ENCODE measurements around the gene TALDO1. TPM values are rescaled to one million over a fixed set of nuclear protein-coding genes. Genes with fewer than 3 reads are reported as not detected.

The TALDO1 gene
- total RNA-seq, 1 donor = 141 TPM

DNA sequence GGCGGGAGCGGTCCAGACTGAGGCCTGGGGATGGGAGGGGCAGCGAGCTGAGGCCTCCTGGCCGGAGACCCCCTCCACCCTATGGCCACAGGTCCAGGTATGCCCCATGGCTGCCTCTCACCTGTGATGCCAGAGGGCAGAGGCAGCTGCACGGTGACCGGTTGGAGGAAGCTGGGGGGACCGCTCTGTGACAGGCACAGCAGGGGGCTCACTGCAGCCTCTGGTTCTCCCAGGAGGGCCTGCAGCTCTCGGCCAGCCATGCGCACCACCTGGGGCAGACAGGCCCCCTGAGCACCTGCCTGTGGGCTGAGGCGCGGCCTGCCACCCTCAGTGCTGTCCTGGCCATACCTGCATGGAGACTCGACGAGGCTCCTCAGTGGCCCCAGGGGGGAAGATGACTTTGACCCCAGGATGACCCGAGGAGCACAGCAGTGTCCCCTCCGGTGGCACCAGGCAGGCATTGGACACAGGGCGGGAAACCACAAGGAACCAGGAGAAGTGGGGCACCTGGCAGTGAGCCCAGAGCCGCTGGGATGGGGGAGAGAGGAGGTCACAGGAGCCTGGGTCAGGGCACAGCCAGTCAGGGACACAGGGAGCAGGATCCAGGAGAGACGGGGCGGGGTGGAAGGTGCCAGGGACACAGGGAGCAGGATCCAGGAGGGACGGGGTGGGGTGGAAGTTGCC, 54.0 kb downstream of the TALDO1 start:
- peaks cover 39% of the 10 kb centered on the region for H3K4me1 ChIP-seq (ENCODE audit: insufficient read depth, low read length)
- H3K9me3 ChIP-seq (ENCODE audit: low read depth, low read length) = no peaks in the 10 kb centered on the region
- no peaks in the 10 kb centered on the region for H3K27me3 ChIP-seq (ENCODE audit: insufficient read depth, low read length)
- no peak overlapping the region for H3K4me3 ChIP-seq (ENCODE audit: low read length)

DNA sequence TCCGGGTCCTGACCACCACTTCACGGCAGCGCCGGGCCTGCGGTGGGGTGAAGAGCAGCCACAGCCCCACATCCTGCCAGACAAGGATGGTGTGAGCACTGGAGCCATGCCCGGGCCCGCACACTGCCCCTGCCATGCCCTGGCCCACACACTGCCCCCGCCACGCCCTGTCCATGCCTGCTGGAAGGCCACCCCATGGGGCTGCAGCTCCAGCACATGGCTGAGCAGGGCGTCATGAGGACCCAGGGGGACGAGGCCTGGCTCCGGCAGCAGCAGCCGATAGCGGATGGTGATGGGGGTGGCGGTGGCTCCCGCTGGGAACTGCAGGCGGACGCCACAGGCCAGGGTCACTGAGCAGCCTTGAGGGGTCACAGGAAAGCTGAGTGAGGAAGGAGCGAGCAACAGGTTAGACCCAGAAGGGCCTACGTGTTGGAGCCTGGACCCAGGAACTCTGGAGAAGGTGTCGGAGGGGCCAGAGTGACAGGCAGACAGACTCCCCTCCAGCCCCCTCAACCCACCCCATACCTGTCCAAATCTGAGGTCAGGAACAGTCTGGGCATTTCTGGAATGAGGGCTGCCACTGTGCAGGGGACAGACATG, 54.9 kb downstream of the TALDO1 start:
- H3K4me3 ChIP-seq (ENCODE audit: low read length) = no peak overlapping the region
- no peaks in the 10 kb centered on the region for H3K27me3 ChIP-seq (ENCODE audit: insufficient read depth, low read length)
- H3K4me1 ChIP-seq (ENCODE audit: insufficient read depth, low read length) = peaks cover 30% of the 10 kb centered on the region
- no peaks in the 10 kb centered on the region for H3K9me3 ChIP-seq (ENCODE audit: low read depth, low read length)

DNA sequence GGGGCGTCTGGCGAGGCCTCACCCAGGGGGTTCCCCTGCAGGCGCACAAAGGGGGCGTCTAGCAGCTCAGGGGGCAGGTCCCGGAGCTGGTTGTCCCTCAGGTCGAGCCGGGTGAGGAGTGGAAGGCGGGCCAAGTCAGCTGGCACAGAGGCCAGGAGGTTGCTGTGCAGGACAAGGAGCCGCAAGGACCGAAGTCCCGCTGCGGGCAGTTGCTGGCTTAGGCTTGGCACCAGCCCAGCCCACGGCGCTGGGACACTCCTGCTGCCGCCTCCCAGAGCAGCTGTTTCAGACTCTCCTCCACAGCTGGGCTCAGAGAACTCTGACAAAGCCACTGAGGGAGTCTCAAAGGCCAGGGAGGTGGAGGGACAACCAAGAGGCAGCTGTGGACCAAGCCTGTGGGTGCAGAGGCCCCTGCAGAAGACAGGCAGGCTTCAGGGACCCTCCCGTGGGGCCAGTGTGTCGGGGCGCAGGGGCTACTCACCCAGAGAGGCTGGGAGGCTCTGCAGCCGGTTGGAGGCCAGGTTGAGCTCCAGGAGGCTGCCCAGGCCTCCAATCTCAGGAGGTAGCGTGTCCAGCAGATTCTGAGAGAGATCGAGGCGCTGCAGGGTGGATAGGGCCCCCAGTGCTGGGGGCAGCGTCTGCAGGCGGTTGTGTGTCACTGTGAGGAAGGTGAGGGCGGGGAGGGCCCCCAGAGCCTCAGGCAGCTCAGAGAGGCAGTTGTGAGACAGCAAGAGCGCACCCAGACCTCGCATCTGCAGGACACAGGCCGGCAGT, 55.6 kb downstream of the TALDO1 start:
- no peaks in the 10 kb centered on the region for H3K9me3 ChIP-seq (ENCODE audit: low read depth, low read length)
- no peaks in the 10 kb centered on the region for H3K27me3 ChIP-seq (ENCODE audit: insufficient read depth, low read length)
- H3K4me3 ChIP-seq (ENCODE audit: low read length) = no peak overlapping the region
- H3K4me1 ChIP-seq (ENCODE audit: insufficient read depth, low read length) = peaks cover 26% of the 10 kb centered on the region

DNA sequence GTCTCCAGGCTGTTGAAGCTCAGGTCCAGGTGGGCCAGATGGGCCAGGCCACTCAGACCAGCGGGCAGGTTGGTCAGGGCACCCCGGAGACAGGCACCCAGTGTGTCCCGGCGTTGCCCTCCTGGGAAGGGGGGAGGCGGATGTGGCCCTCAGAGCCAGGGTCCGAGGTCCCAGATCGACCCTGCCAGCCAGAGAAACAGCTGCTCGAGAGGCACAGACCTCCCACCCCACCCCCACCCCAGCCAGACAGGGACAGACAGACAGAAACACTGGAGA, 56.1 kb downstream of the TALDO1 start:
- H3K4me1 ChIP-seq (ENCODE audit: insufficient read depth, low read length) = peaks cover 28% of the 10 kb centered on the region

DNA sequence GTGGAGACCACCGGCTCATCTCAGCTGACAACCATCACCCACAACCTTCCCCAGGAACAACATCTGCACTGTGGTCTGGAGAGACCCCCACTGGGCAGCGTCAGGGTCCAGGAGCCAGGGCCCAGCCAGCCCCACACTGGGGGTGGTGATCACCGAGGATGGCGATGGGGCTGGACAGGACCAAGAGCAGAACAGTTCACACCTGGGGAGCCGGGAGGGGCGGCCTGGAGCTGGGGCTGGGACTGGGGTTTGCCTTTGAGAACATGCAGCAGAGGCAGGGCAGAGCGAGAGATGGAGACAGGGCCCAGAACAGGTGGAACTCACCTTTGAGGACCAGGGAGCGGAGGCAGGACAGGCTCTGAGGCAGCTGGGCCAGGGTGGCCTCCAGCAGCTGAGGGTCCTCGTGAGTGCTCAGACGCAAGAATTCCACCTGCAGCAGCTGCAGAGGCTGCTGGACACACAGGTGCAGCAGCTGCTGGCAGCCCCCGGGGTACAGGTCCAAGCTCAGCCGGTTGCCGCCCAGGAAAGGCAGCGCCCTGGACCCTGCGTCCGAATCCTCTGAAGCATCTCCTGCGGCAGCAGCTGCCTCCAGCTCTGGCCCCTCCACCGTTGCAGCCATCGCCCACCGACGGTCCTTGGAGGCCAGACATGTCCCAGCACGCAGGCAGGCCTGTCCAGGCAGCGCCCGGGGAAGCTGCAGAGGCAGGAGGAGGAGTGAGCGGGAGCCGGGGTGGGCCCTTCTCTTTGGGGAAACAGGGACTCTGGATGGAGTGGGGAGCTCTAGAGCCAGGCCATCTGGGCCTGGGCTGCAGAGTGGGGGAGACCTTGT, 56.7 kb downstream of the TALDO1 start:
- Histone ChIP-seq H3K27me3 (ENCODE audit: insufficient read depth, low read length) (no peaks in the 10 kb centered on the region), H3K9me3 (ENCODE audit: low read depth, low read length) (no peaks in the 10 kb centered on the region), H3K4me3 (ENCODE audit: low read length) (peak overlapping the region; percentile 41), H3K4me1 (ENCODE audit: insufficient read depth, low read length) (peaks cover 29% of the 10 kb centered on the region)

More for the DNA sequence above, 56.1 kb downstream of the TALDO1 start:
- Histone ChIP-seq H3K4me3 (ENCODE audit: low read length) (no peak overlapping the region), H3K27me3 (ENCODE audit: insufficient read depth, low read length) (no peaks in the 10 kb centered on the region), H3K9me3 (ENCODE audit: low read depth, low read length) (no peaks in the 10 kb centered on the region)

DNA sequence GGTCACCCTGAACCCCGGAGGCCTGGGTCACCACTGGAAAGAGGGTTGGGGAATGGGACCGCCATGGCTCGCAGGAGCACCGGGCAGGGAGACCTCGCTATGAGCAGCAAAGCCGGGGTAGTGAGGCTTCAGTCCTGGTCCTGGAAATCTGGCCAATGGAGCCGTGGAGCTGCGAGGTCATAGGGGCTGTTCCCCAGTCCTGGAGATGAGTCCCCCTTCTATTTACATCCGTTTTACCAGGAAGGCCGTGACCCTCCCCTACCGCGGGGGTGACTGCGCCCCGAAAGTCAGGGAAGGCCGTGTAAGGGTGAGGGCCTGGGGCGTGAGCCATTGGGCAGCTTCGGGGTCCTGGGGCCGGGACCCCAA, 57.3 kb downstream of the TALDO1 start:
- H3K4me3 ChIP-seq (ENCODE audit: low read length) = peak overlapping the region; percentile 41

DNA sequence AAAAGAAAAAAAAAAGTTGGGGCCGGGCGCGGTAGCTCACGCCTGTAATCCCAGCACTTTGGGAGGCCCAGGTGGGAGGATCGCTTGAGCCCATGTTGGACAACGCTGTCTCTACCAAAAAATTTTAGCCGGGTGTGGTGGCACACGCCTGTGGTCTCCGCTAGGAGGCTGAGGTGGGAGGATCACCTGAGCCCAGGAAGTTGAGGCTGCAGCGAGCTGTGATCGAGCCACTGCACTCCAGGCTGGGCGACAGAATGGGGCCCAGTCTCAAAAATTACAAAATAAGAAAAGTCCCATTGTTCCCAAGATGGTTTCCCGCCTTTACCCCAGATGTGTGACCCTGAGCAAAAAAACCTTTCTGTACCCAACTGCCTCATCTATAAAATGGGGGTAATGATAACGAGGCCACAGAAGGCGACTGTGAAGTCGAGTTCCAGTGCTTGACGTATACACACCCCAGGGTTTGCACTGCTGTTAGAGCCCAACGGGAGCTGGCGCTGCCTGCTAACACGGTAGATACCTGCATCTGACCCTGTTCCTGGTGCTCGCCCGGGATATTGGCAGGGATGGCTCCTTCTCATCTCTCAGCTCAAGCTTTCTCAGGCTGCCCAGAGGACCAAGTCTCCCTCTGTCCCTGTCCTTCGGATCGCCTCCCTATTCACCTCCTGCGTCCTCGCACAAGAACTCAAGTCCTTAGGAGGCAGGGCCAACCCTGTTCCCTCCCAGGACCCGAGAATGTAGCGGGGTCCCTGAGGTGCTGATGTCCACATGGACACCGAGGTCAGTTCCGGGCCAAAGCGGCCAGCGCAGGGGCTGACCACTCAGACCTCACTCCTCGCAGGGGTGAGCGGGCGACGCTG, 61.4 kb downstream of the TALDO1 start:
- no peaks in the 10 kb centered on the region for H3K27me3 ChIP-seq (ENCODE audit: insufficient read depth, low read length)
- no peaks in the 10 kb centered on the region for H3K9me3 ChIP-seq (ENCODE audit: low read depth, low read length)
- H3K4me1 ChIP-seq (ENCODE audit: insufficient read depth, low read length) = peaks cover 46% of the 10 kb centered on the region
- H3K4me3 ChIP-seq (ENCODE audit: low read length) = peak overlapping the region; percentile 87

More for the DNA sequence above, 57.3 kb downstream of the TALDO1 start:
- no peaks in the 10 kb centered on the region for H3K27me3 ChIP-seq (ENCODE audit: insufficient read depth, low read length)
- no peaks in the 10 kb centered on the region for H3K9me3 ChIP-seq (ENCODE audit: low read depth, low read length)
- peaks cover 29% of the 10 kb centered on the region for H3K4me1 ChIP-seq (ENCODE audit: insufficient read depth, low read length)

DNA sequence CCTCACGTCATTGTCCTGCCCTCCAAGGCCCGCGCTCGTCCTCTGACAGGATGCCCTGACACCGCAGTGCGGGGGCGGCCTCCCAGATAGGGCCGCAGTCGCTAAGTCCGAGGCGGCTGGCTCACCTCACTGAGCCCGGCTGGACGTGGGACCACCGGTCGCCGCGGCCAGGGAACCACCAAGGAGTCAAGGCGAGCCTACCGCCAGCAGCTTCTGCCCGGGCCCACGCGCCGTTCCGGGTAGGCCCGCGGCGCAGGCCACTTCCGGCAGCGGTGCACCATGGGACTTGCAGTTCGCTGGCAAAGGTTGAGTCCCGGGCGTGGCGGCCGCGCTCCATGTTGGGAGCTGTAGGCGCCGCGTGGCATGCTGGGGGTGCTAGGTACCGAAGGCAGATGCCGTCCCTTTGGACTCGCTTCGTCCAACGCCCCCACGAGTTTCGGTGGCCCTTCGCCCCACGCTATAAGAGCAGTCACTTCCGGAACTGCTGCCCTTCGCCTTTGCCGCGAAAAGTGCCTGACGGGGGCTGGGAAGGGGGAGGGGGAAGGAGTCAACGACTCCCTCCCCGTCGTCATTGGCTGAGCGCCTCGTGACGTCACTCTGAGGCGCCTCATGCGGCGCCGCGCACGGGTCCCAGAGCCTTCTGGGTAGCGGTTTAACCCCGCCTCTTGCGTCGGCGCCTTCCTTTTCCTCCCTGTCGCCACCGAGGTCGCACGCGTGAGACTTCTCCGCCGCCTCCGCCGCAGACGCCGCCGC, 62.2 kb downstream of the TALDO1 start, which contains the start of gene RPLP2:
RPLP2 (plus strand) TSS at position 681 of the 753 bp plus-strand sequence. CDS start 268 bp downstream, outside the sequence.
- Histone ChIP-seq H3K9me3 (ENCODE audit: low read depth, low read length) (no peaks in the 10 kb centered on the region), H3K27me3 (ENCODE audit: insufficient read depth, low read length) (no peaks in the 10 kb centered on the region), H3K4me3 (ENCODE audit: low read length) (peak within 1 kb of the TSS; percentile 87), H3K4me1 (ENCODE audit: insufficient read depth, low read length) (peaks cover 38% of the 10 kb centered on the region)

DNA sequence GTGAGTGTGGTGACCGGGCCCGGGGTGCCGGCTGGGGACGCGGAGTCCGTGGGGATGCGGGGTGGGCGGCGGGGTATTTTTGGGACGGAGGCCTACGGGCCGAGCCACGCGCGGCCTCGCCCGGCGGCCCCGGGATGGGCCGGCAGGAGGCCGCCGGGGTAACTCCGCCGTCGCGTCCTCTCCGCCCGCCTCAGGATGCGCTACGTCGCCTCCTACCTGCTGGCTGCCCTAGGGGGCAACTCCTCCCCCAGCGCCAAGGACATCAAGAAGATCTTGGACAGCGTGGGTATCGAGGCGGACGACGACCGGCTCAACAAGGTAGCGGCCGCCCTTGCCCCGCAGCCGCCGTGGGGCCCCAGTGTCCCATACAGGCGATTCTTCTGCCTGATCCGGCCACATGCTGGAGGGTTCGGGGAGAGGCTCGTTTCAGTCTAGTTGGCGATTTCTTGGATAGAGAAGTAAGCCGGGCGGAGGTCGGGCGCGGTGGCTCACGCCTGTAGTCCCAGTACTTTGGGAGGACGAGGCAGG, 62.8 kb downstream of the TALDO1 start:
- no peaks in the 10 kb centered on the region for H3K27me3 ChIP-seq (ENCODE audit: insufficient read depth, low read length)
- H3K4me3 ChIP-seq (ENCODE audit: low read length) = peak overlapping the region; percentile 87
- H3K9me3 ChIP-seq (ENCODE audit: low read depth, low read length) = no peaks in the 10 kb centered on the region
- H3K4me1 ChIP-seq (ENCODE audit: insufficient read depth, low read length) = peaks cover 34% of the 10 kb centered on the region

DNA sequence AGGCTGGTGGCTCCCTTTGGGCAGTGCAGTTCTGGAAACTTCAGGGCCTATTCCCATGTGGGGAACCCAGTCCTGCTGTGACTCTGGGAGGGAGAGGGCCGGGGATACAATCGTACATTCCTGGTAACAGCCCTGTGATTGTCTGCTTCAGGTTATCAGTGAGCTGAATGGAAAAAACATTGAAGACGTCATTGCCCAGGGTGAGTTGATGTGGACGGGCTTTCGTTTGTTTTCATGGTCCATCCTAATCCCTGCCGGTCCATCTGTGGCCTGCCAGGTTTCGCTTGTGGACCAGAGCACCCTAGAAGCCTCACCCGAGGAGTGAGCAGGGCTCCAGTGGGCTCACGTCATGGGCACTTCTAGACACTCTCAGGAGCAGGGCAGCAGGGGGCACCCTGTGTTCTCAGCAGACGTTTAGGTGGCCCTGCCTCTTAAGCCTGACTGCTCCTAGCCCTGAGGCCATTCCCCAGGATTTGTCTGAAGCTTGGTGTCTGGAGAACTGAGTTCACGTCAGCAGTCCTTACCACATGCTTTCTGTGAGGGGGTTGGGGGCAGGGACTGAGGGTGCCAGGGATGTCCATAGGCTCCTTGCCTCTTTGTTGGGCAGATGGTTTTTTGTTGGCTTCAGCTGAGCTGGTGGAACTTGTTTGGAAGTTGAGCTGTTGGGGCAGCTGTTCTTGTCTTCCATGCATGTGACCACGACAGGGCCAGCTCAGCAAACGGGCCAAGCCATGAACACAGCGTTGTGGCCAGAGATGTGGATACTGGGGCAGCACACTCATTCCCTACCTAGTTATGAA, 64.4 kb downstream of the TALDO1 start:
- H3K4me1 ChIP-seq (ENCODE audit: insufficient read depth, low read length) = peaks cover 30% of the 10 kb centered on the region
- no peaks in the 10 kb centered on the region for H3K9me3 ChIP-seq (ENCODE audit: low read depth, low read length)
- no peaks in the 10 kb centered on the region for H3K27me3 ChIP-seq (ENCODE audit: insufficient read depth, low read length)
- no peak overlapping the region for H3K4me3 ChIP-seq (ENCODE audit: low read length)

DNA sequence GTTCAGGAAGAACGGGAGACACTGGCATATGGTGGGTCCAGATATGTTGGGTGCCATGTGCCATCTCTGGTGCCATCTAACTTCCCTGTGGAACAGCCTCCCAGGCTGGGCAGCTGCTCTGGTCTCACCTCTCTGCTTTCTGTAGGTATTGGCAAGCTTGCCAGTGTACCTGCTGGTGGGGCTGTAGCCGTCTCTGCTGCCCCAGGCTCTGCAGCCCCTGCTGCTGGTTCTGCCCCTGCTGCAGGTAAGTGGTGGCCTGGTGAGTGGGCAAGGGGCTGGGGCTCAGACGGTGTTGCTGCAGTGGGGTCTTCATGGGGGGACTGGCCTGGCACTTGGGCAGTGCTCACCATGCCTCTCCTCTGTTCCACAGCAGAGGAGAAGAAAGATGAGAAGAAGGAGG, 65.1 kb downstream of the TALDO1 start:
- Histone ChIP-seq H3K27me3 (ENCODE audit: insufficient read depth, low read length) (no peaks in the 10 kb centered on the region), H3K9me3 (ENCODE audit: low read depth, low read length) (no peaks in the 10 kb centered on the region)

DNA sequence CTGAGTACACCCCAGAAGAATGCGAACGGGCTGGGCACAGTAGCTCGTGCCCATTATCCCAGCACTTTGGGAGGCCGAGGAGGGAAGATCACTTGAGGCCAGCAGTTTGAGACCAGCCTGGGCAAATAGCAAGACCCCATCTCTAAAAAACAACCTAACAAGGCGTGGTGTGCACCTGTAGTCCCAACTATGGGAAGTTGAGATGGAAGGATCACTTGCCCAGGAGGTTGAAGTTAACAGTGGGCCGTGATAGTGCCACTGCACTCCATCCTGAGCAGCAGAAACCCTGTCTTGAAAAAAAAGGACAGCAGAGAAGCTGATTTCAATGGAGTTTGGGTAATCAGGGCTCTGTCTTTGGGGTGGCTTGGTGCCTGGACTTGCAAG, 65.8 kb downstream of the TALDO1 start:
- Histone ChIP-seq H3K4me1 (ENCODE audit: insufficient read depth, low read length) (peaks cover 29% of the 10 kb centered on the region), H3K4me3 (ENCODE audit: low read length) (no peak overlapping the region), H3K27me3 (ENCODE audit: insufficient read depth, low read length) (no peaks in the 10 kb centered on the region), H3K9me3 (ENCODE audit: low read depth, low read length) (no peaks in the 10 kb centered on the region)

More for the DNA sequence above, 65.1 kb downstream of the TALDO1 start:
- peaks cover 30% of the 10 kb centered on the region for H3K4me1 ChIP-seq (ENCODE audit: insufficient read depth, low read length)
- H3K4me3 ChIP-seq (ENCODE audit: low read length) = no peak overlapping the region
